Islet precursor cell (in vitro differentiated cells): ENCODE data around the gene RAB3GAP1.
"Not testable (repeated sequence)": the region's sequence is repeated elsewhere in the genome, so short reads cannot be mapped to it uniquely, and the experiment has no call there.

ENCODE experiments used
- DNase-seq: peaks from one replicate; pipeline ENCODE4 v3.0.0-alpha.2; 2018

RAB3GAP1 gene

GRCh38 chr2:135119582-135119981, 67.5 kb downstream of the RAB3GAP1 start:
- no peak for DNase-seq

DNA sequence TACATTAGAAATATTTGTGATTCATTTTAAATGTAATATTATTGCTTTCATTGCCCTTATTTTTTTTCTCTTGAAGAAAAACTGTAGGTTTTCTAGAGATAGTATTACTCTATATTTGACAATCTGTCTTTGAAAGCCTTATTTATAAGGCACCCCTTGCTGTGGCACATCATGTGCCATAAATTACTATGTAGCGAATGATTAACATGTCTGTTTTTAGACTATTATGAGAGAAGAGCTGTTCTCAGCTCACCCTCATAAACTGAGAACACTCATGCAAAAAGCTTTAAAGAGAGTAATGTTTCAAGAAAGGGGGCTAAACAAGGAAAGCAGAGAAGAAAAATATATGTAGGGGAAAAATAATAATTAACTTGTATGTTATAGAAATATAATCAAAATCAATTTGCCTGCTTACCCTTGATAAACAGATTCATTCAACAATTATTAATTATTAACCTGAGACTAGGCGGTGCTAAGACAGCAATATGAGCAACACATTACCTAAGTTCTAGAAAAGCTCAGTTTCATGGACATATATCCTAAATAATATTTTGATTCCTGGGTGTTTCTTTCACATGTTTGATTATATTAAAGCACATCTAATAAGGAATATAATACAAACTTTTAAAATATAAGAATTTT, 69.0 kb downstream of the RAB3GAP1 start:
- no peak for DNase-seq

DNA sequence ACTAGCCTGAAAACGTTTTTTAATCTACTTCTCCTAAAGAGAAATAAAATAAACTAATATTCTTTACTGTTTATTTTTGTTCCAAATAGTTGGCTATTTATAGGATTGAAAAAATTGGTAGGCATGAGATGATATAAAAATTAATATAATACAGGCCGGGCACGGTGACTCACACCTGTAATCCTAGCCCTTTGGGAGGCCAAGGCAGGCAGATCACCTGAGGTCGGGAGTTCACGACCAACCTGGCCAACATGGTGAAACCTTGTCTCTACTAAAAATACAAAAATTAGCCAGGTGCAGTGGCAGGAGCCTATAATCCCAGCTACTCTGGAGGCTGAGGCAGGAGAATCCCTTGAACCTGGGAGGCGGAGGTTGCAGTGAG, 69.6 kb downstream of the RAB3GAP1 start:
- not testable (repeated sequence) for DNase-seq

- no peak for DNase-seq
Measured at GRCh38 chr2:135124924-135125886, 73.1 kb downstream of the RAB3GAP1 start.

DNA sequence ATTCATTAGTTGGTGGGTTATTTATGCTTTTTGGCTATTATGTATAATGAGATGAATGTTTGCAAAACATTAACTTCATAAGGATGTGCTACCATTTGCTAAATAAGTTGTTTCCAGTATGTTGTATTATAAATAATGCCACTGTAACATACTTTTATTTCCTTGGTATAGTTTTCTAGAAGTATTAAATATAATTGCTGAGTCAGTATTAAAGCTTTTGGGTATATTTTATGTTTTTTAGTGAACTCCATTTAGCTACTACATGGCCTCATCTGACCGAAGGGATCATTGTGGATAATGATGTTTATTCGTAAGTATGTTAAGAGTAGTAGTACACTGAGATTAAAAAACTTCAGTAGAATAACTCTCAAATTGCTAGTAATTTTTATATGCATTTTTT, 73.8 kb downstream of the RAB3GAP1 start:
- DNase-seq = no peak

DNA sequence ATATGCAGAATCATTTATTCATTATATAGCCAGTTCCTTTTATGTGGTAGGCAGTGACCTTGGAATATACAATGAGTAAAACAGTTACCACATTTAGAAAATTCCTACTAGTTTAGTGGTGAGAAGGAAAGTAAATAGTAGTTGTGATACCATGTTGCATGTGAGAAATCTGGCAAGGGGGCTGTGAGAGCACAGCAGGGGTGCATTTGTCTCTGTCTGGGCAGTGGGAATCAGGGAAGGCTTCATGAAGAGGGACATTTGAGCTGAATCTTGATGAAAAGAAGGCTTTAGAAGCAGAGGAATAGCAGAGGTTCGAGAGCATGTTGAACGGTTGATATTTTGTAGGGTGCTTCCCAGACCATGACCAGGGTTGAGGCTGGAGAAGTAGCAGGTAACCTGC, 78.7 kb downstream of the RAB3GAP1 start:
- DNase-seq = no peak

DNA sequence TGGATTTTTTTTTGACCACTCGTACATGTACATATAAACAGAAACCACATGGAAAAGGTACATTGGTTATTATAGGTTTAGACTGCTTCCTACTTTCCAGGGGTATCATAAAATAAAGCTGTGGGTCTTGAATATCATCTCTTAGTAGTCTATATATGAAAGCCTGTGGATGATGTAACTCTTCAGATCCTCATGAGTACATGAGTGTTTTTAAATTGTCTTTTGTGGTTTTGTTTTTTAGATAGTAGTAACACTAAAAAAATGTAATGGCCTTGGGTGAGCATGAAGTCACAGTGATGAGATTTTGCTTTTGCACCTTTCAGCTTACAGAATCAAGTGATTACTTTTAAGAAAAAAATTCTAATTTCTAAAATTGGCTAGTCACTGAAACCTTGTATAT, 80.2 kb downstream of the RAB3GAP1 start:
- DNase-seq = no peak

- no peak for DNase-seq
Measured at GRCh38 chr2:135140606-135141005, 88.5 kb downstream of the RAB3GAP1 start.

- no peak for DNase-seq
Measured at GRCh38 chr2:135142323-135142722, 90.2 kb downstream of the RAB3GAP1 start.

- DNase-seq = no peak
Measured at GRCh38 chr2:135144343-135144742, 92.3 kb downstream of the RAB3GAP1 start.

DNA sequence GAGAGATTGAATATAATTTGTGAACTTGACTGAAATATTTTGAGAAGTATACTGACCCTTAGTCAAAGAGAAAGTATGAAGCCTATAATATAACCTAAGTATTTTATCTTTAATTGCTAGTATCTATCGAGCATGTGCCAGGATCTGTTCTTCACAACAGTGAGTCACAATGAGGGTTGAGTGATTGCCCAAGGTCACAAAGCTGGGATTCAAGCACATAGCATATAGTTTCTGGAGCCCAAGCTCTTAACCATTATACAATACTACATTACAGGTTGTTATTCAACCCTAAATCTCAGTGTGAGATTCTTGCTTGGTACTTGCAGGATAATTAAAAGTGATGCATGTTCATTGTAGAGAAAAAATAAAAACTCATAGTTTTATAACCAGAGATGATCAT, 97.2 kb downstream of the RAB3GAP1 start:
- no peak for DNase-seq

GRCh38 chr2:135150725-135151124, 98.6 kb downstream of the RAB3GAP1 start:
- DNase-seq = no peak

- DNase-seq = no peak
Measured at GRCh38 chr2:135151615-135152014, 99.5 kb downstream of the RAB3GAP1 start.

- DNase-seq = no peak
Measured at GRCh38 chr2:135152361-135152760, 100.3 kb downstream of the RAB3GAP1 start.

GRCh38 chr2:135154962-135155361, 102.9 kb downstream of the RAB3GAP1 start:
- DNase-seq = no peak

DNA sequence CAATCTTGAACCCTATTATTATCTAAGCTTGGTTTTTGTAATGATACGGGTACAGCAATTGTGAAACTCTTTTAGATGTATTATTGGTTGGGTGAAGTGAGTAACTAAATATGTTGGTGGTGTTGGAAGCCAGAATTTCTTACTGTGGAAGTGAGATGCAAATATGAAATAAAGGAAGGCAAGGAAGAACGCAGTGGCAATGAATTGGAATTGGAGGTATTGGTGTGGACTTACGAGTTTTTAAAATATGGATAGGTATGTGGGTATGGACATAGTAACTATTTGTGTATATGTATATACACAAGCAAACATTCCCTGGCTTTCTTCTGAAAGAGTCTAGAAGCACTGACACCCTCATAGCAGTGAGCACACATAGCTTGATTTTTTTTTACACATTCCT, 105.8 kb downstream of the RAB3GAP1 start:
- DNase-seq = no peak

DNA sequence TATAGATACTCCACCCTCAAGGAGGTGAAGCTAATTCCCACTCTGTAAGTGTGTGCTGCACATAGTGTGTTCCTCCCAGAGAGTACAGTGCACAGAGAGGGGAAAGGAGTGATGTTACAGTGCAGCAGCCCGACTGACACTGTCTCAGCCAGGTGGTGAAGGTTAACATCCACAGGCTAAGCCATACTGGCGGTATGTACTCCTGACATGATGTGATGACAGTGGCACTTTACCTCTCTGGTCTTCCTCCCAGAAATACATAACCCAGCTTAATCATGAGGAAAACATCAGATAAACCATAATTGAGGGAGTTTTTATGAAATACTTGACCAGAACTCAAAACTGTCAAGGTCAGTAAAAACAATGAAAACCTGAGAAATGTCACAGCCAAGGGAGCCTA, 107.1 kb downstream of the RAB3GAP1 start:
- DNase-seq = no peak

DNA sequence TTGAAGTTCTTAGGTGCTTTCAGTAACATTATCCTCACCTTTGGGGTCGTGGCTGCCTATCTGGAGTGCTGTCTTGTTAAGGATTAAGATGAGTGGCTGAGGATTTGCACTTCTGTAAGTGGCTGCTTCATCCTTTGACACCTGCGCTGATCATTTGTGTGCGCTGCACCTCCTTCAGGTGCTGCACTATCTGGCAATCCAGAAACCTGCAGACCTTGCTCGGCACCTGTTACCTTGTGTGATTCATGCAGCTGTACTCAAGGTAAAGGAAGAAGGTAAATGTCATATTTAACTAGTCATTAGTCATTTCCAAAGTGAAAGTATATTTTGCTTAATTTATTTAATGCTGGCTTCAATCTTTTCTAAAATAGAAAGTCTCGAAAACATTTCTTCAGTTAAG, 110.3 kb downstream of the RAB3GAP1 start:
- DNase-seq = no peak

DNA sequence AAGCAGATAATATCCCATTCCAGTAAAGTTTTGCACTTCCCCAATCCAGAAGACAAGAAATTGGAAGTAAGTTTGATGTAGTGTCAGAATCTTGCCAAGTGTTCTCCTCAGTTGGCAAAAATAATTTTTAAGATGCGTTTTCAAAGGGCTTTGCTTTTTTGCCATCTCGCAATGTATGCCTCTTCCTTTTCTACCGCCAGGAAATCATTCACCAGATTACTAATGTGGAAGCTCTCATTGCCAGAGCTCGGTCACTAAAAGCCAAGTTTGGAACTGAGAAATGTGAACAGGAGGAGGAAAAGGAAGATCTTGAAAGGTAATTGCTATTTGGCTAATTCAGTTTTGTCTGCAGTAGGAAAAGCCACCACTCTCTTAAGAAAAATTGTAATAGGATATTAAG, 110.7 kb downstream of the RAB3GAP1 start:
- no peak for DNase-seq

GRCh38 chr2:135163306-135163705, 111.2 kb downstream of the RAB3GAP1 start:
- DNase-seq = no peak

- DNase-seq = no peak
Measured at GRCh38 chr2:135163901-135164300, 111.8 kb downstream of the RAB3GAP1 start.

DNA sequence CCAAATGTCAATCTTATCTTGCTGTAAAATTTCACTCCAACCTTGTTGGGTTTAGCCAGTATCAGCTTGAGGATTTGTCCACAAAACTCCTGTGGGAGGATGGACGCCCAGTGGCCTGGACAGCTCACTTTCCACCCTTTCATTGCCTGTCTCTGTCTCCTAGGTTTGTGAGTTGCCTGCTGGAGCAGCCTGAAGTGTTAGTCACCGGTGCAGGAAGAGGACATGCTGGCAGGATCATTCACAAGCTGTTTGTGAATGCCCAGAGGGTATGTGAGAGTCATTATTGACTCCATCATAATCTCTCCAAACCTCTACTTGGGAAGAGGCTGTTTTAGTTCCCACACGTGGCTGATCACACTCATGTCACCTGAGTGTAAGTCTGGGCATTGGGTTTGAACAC, 112.3 kb downstream of the RAB3GAP1 start:
- peak; percentile 85 for DNase-seq

DNA sequence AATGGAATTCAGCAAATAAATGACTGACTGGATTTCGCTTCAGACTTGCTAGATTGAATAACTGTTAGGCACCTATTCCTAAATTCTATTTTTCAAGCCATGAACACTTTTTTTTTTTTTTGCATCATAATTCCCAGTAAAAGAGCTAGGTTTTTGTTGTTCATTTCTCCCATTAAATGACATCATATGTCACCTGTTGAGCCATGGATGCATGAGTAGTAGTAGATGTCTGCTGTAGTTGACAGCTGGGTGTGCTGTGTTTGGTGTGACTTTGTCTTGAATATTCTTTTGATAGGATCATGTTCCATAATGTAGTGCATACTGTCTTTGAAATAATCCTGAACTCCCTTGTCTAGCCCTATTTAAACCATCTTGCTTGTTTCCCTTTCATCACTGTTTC, 115.2 kb downstream of the RAB3GAP1 start:
- DNase-seq = no peak

GRCh38 chr2:135168204-135168856, 116.2 kb downstream of the RAB3GAP1 start:
- DNase-seq = no peak
